Measurements from ENCODE around the gene VLDLR. TPM values are rescaled to one million over a fixed set of nuclear protein-coding genes. Genes with fewer than 3 reads are reported as not detected.

Gene VLDLR
- total and polyA plus RNA-seq, 2 of the 13 experiments (the other 11 are each of a cell fraction or from before 2014, with no cell fraction given): 3.4 to 10.5 TPM

DNA sequence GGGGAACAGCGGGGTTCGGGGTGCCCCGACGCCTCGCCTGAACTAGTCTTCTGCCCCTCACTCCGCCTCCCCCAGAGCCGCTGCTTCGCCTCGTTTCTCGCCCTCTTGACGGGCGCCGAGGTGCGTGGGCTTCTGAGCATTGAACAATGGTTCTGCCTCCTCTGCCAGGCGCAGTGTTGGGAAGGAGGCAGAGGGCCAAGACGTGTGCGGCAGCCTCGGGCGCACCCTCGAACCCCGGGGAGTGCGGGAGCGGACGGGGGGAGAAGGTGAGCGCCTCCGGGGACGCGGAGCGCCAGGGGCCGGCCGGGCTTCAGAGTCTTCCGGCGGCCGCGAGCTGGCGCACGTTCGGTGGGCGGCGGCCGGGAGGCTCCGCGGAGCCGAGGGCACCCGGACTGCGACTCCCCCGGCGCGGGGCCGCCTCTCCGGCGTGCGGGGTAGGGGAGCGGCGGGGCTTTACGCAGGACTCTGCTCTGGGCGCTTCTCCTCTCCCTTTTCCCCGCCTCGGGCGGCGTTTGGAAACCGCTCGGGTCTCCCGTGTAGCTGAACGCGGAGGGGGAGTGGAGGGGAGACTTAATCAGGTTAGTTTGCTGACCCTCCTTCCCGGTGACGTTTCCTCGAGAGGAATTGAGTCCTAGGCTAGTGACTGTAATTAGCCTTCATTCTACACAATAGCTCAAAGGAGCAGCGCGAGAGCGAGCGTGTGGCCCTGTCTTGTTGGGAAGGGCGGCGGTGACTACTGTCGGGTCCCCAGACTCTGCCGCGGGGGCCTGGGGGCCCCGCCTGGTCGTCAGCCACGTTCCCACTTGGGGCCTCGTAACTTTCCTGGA, 1.1 kb downstream of the VLDLR start (continued):
- TF ChIP-seq, protein P1, sequence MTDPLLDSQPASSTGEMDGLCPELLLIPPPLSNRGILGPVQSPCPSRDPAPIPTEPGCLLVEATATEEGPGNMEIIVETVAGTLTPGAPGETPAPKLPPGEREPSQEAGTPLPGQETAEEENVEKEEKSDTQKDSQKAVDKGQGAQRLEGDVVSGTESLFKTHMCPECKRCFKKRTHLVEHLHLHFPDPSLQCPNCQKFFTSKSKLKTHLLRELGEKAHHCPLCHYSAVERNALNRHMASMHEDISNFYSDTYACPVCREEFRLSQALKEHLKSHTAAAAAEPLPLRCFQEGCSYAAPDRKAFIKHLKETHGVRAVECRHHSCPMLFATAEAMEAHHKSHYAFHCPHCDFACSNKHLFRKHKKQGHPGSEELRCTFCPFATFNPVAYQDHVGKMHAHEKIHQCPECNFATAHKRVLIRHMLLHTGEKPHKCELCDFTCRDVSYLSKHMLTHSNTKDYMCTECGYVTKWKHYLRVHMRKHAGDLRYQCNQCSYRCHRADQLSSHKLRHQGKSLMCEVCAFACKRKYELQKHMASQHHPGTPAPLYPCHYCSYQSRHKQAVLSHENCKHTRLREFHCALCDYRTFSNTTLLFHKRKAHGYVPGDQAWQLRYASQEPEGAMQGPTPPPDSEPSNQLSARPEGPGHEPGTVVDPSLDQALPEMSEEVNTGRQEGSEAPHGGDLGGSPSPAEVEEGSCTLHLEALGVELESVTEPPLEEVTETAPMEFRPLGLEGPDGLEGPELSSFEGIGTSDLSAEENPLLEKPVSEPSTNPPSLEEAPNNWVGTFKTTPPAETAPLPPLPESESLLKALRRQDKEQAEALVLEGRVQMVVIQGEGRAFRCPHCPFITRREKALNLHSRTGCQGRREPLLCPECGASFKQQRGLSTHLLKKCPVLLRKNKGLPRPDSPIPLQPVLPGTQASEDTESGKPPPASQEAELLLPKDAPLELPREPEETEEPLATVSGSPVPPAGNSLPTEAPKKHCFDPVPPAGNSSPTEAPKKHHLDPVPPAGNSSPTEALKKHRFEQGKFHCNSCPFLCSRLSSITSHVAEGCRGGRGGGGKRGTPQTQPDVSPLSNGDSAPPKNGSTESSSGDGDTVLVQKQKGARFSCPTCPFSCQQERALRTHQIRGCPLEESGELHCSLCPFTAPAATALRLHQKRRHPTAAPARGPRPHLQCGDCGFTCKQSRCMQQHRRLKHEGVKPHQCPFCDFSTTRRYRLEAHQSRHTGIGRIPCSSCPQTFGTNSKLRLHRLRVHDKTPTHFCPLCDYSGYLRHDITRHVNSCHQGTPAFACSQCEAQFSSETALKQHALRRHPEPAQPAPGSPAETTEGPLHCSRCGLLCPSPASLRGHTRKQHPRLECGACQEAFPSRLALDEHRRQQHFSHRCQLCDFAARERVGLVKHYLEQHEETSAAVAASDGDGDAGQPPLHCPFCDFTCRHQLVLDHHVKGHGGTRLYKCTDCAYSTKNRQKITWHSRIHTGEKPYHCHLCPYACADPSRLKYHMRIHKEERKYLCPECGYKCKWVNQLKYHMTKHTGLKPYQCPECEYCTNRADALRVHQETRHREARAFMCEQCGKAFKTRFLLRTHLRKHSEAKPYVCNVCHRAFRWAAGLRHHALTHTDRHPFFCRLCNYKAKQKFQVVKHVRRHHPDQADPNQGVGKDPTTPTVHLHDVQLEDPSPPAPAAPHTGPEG (CRISPR knock-in tag; IDR thresholded peaks at IDR 0.05): no peak
- TF ChIP-seq, protein P2, sequence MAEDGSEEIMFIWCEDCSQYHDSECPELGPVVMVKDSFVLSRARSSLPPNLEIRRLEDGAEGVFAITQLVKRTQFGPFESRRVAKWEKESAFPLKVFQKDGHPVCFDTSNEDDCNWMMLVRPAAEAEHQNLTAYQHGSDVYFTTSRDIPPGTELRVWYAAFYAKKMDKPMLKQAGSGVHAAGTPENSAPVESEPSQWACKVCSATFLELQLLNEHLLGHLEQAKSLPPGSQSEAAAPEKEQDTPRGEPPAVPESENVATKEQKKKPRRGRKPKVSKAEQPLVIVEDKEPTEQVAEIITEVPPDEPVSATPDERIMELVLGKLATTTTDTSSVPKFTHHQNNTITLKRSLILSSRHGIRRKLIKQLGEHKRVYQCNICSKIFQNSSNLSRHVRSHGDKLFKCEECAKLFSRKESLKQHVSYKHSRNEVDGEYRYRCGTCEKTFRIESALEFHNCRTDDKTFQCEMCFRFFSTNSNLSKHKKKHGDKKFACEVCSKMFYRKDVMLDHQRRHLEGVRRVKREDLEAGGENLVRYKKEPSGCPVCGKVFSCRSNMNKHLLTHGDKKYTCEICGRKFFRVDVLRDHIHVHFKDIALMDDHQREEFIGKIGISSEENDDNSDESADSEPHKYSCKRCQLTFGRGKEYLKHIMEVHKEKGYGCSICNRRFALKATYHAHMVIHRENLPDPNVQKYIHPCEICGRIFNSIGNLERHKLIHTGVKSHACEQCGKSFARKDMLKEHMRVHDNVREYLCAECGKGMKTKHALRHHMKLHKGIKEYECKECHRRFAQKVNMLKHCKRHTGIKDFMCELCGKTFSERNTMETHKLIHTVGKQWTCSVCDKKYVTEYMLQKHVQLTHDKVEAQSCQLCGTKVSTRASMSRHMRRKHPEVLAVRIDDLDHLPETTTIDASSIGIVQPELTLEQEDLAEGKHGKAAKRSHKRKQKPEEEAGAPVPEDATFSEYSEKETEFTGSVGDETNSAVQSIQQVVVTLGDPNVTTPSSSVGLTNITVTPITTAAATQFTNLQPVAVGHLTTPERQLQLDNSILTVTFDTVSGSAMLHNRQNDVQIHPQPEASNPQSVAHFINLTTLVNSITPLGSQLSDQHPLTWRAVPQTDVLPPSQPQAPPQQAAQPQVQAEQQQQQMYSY (CRISPR knock-in tag; IDR thresholded peaks at IDR 0.05): no peak
- TF ChIP-seq YEATS4 (CRISPR knock-in tag; IDR thresholded peaks at IDR 0.05; ENCODE audit: borderline replicate concordance) (0 out of 2 replicates have a peak, but pooled peaks have one; percentile 26), ZMYM4 (CRISPR knock-in tag; IDR thresholded peaks at IDR 0.05) (no peak), ZNF678 (CRISPR knock-in tag; IDR thresholded peaks at IDR 0.05) (no peak; the same call in 1 of the 2 replicates)
- TF ChIP-seq, protein P3, sequence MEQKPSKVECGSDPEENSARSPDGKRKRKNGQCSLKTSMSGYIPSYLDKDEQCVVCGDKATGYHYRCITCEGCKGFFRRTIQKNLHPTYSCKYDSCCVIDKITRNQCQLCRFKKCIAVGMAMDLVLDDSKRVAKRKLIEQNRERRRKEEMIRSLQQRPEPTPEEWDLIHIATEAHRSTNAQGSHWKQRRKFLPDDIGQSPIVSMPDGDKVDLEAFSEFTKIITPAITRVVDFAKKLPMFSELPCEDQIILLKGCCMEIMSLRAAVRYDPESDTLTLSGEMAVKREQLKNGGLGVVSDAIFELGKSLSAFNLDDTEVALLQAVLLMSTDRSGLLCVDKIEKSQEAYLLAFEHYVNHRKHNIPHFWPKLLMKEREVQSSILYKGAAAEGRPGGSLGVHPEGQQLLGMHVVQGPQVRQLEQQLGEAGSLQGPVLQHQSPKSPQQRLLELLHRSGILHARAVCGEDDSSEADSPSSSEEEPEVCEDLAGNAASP (CRISPR knock-in tag; IDR thresholded peaks at IDR 0.05; ENCODE audit: borderline replicate concordance): no peak
- TF ChIP-seq, protein P4, sequence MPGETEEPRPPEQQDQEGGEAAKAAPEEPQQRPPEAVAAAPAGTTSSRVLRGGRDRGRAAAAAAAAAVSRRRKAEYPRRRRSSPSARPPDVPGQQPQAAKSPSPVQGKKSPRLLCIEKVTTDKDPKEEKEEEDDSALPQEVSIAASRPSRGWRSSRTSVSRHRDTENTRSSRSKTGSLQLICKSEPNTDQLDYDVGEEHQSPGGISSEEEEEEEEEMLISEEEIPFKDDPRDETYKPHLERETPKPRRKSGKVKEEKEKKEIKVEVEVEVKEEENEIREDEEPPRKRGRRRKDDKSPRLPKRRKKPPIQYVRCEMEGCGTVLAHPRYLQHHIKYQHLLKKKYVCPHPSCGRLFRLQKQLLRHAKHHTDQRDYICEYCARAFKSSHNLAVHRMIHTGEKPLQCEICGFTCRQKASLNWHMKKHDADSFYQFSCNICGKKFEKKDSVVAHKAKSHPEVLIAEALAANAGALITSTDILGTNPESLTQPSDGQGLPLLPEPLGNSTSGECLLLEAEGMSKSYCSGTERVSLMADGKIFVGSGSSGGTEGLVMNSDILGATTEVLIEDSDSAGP (CRISPR knock-in tag; IDR thresholded peaks at IDR 0.05; ENCODE audit: borderline replicate concordance): 0 out of 2 replicates have a peak, but pooled peaks have one; percentile 14
- TF ChIP-seq, protein P5, sequence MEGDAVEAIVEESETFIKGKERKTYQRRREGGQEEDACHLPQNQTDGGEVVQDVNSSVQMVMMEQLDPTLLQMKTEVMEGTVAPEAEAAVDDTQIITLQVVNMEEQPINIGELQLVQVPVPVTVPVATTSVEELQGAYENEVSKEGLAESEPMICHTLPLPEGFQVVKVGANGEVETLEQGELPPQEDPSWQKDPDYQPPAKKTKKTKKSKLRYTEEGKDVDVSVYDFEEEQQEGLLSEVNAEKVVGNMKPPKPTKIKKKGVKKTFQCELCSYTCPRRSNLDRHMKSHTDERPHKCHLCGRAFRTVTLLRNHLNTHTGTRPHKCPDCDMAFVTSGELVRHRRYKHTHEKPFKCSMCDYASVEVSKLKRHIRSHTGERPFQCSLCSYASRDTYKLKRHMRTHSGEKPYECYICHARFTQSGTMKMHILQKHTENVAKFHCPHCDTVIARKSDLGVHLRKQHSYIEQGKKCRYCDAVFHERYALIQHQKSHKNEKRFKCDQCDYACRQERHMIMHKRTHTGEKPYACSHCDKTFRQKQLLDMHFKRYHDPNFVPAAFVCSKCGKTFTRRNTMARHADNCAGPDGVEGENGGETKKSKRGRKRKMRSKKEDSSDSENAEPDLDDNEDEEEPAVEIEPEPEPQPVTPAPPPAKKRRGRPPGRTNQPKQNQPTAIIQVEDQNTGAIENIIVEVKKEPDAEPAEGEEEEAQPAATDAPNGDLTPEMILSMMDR (CRISPR knock-in tag; IDR thresholded peaks at IDR 0.05): peak; percentile 33
- TF ChIP-seq, protein P6, sequence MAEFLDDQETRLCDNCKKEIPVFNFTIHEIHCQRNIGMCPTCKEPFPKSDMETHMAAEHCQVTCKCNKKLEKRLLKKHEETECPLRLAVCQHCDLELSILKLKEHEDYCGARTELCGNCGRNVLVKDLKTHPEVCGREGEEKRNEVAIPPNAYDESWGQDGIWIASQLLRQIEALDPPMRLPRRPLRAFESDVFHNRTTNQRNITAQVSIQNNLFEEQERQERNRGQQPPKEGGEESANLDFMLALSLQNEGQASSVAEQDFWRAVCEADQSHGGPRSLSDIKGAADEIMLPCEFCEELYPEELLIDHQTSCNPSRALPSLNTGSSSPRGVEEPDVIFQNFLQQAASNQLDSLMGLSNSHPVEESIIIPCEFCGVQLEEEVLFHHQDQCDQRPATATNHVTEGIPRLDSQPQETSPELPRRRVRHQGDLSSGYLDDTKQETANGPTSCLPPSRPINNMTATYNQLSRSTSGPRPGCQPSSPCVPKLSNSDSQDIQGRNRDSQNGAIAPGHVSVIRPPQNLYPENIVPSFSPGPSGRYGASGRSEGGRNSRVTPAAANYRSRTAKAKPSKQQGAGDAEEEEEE (CRISPR knock-in tag; IDR thresholded peaks at IDR 0.05; ENCODE audit: borderline replicate concordance): no peak
